HG03159 (cell line): Measurements from ENCODE around the gene SPDYE2.
A peak's percentile ranks its signal among the peaks of the same experiment; 100 is the strongest.
"Not testable (repeated sequence)": the region's sequence is repeated elsewhere in the genome, so short reads cannot be mapped to it uniquely, and the experiment has no call there.

ENCODE experiments used
- ATAC-seq: cut with Tn5 transposase; IDR thresholded peaks from one replicate; pipeline ENCODE4 v1.9.1; 2021; ENCODE audit warnings: mild to moderate bottlenecking, moderate library complexity; ENCODE audit not compliant: unreplicated experiment

Gene SPDYE2, protein sequence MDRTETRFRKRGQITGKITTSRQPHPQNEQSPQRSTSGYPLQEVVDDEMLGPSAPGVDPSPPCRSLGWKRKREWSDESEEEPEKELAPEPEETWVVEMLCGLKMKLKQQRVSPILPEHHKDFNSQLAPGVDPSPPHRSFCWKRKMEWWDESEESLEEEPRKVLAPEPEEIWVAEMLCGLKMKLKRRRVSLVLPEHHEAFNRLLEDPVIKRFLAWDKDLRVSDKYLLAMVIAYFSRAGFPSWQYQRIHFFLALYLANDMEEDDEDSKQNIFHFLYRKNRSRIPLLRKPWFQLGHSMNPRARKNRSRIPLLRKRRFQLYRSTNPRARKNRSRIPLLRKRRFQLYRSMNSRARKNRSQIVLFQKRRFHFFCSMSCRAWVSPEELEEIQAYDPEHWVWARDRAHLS

DNA sequence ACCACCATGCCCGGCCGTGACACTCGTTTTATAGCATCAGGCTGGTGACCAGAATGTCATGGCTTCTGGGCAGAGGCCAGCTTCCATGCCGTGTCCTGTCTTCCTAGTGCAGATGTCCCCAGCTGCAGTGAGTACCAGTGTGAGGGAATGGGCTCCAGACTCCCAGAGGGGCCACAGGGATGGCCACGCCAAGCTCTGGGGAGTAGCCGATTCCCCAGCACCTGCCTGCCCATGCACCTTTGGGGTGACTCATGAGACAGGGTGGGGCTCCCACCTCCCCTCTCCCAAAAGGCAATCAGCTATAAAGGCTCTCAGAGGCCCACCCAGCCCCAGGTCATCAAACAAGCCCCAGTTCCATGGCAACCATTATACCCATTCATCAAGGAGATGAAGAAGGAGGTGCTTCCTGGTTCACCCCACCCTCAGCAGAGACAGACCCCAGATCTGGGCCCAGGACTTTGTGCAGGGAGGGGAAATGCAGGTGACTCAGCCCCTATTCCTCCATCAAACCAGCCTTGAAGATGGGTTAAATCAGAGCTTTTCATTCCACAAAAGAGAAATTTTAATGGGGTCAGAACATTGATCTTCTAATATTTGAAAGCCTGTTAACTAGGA is at the start of gene SPDYE2:
Gene SPDYE2, plus strand, starts transcription at position 419 of the 615 bp plus-strand sequence. CDS start 2,030 bp downstream, outside the sequence.
- ATAC-seq, result not testable (repeated sequence)

DNA sequence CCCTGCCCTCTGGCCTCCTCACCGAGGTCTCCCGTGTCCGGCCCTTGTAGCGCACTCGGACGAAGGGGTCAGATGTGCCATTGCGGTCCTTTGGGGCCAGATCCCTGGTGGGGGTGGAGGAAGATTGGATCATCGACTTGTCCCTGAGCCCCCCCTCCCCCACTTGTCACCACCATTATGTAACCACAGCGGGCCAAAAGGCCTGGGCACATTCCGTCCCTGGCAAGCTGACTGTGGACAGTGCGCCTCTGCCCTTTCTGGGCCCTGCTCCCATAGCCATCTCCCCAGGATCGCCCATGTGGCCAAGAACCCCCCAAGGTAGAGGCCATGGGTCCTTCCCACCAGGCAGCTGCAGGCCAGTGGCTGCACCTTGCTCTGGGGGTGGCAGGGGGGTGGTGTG is 47.9 kb upstream of the SPDYE2 start:
- not testable (repeated sequence) for ATAC-seq

- ATAC-seq, result not testable (repeated sequence)
Measured at GRCh38 chr7:102505298-102506185, 45.5 kb upstream of the SPDYE2 start.

DNA sequence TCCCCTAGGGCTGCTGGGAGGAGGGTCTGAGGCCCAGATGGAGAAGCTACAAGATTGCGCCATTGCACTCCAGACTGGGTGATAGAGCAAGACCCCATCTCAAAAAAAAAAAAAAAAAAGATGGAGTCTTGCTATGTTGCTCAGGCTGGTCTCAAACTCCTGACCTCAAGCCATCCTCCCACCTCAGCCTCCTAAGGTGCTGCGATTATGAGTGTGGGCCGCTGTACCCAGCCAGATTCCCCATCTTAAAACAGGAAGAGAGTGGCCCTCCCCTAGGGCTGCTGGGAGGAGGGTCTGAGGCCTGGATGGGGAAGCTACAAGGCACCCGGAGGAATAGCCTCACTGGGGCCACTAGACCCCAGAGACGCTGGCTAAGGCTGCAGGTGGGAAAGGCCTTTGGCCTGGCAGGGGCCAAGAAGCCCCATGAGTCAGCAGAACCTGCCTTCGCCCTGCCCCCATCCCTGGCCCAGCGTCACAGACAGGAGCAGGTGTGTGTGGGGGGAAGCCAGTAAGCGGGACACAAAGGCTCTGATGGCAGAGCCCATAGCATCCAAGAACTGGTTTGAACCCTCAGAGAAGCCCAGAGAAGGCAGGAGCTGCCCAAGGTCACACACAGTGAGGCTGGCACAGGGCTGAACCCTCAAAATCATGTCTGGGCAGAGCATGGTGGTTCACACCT is 43.5 kb upstream of the SPDYE2 start:
- not testable (repeated sequence) for ATAC-seq

DNA sequence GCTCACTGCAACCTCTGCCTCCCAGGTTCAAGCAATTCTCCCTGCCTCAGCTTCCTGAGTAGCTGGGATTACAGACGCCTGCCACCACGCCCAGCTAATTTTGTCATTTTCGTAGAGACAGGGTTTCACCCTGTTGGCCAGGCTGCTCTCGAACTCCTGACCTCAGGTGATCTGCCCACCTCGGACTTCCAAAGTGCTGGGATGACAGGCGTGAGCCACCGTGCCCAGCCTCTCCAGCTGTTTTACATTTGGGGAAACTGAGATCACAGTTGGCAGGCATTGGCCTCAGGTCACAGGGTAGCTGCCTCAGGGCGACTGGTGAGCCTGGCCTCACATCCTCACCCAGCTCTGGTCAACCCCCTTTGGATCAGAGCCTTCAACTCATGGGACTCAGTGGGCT is 40.5 kb upstream of the SPDYE2 start:
- ATAC-seq, result not testable (repeated sequence)

DNA sequence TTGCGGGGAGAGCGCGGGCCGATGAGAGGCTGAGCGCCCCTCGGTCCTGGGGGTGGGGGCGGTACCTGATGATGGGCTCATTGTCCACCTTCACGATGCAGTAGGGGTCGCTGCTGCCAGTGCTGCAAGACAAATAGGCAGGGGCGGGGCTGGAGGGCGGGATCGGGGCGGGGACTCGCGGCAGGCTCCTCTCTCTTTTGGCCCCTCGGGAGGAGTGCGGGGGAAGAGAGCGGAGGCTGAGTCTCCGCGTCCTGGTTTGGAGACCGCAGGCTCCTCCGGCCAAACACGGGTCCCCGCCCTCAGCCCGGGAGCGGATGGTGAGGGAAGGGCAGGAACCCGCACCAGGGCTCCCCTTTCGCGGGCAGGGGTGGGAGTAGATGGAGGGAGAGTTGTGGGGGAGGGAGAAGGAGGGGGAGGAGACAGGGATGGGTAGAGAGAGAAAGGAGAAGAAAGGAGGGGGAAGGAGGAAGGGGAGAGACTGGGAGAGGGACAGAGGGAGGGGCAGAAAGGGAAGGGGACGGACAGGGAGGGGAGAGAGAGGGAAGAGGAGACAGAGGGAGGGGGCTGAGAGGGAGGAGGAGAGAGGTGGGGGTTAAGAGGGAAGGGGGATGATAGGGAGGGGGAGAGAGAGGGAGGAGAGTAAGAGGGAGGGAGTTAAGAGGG is 39.0 kb upstream of the SPDYE2 start:
- peak; percentile 50 for ATAC-seq

DNA sequence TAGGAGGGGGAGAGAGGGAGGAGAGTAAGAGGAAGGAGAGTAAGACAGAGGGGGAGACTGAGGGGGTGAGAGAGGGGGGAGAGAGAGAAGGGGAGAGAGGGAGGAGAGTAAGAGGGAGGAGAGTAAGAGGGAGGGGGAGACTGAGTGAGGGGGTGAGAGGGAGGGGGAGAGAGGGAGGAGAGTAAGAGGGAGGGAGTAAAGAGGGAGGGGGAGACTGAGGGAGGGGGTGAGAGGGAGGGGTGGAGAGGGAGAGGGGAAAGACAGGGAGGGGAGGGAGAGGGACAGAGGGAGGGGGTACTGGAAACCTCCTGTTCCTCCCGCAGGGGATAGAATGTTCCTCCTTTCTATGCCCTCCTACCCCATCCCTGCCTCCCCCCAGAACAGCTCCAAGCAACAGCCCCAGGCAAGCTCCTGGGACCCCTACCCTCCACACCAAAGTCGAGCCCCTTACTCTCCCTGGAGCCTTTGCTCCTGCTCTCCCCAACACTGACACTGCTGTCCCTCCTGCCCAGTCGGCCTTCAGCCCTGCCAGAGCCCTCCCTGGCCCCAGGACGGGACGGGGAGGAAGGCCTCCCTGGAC is 38.3 kb upstream of the SPDYE2 start:
- not testable (repeated sequence) for ATAC-seq

DNA sequence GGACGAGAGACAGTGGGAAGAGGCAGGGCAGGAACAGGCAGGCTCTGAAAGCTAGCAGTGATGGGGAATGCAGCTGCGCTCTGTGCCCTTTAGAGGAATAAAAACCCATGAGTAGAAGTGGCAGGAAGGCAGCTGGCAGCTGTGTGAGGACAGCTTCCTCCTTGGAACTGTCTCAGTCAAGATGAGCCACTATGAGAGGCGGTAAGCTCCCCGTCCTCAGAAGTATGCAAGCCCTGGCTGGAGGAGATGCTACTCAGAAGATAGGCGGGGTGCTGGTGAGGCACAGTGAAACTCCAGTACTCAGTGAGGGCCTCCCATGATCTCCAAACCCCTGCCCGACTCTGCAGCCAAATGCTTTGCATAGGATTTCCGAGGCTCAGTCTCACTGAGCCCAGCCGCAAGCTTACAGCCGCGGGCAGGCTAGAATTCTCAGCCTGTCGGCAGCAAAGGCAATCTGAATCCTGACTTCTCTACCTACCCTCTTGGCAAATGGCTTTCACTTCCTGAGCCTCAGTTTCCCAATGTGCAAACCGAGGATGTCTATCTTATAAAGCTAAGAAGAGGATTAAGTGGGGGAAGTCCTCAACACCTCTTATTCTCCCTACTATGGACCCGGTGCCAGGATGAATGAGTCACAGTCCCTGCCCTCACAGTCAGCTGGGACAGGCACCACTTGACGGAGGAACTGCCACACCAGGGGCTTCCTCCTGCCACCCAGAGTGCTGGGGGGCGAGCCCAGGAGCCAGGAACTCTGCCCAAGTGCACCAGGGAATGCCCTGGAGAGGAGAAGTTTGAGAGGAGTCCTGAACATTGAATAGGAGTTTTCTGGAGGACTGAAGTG is 35.9 kb upstream of the SPDYE2 start:
- peak; percentile 62 for ATAC-seq

DNA sequence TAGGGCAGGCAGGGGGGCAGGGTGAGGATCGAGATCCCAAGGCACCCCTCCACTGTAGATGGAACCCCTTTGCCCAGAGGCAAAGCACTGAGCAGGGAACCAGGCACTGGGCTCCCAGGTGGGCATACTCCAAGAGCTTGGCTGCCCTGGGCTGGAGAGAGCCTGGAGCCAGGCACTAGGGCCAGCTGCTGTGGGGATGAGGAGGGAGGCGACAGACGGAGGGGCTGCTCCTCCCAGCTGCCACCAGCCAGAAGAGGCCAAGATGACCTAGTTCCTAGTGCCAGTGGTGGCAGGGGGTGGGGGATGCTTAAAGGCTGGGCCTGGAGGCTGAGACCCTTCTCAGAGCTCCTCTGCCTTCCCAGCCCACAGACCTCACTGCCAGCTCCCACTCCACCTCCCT is 35.1 kb upstream of the SPDYE2 start:
- ATAC-seq, result not testable (repeated sequence)

GRCh38 chr7:102516951-102517350 is 34.1 kb upstream of the SPDYE2 start:
- not testable (repeated sequence) for ATAC-seq

DNA sequence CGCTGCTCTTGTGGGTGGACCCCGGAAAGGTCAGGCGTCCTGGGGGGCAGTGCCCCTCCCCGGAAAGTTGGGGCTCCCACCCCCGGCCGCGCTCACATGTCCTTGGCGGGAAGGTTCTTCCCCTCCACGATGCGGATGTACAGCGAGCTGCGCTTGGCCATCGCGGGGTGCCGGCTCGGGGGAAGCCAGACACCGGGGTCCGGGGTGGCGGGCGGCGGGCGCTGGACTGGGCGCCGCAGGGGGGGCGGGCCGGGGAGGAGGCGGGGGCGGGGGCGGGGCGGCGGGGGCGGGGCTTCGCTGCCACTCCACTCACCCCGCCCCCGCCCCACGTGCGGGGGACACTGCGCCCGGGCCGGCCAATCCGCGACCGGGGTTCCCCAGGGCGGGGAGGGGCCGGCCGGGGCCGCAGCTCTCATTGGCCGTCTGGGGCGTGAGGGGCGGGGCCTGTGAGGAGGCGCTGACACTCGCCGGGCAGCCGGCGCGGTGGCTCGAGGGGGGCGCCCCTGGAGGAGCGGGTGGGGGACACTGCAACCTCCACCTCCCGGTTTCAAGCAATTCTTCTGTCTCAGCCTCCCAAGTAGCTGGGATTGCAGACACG is 33.4 kb upstream of the SPDYE2 start, which contains the start of gene RASA4B:
Gene RASA4B, minus strand, starts transcription at position 228 of the 598 bp plus-strand sequence. Its CDS starts 67 bp downstream, at position 161.
- ATAC-seq, result peak; percentile 67

- not testable (repeated sequence) for ATAC-seq
Measured at GRCh38 chr7:102520797-102521196, 30.2 kb upstream of the SPDYE2 start.

DNA sequence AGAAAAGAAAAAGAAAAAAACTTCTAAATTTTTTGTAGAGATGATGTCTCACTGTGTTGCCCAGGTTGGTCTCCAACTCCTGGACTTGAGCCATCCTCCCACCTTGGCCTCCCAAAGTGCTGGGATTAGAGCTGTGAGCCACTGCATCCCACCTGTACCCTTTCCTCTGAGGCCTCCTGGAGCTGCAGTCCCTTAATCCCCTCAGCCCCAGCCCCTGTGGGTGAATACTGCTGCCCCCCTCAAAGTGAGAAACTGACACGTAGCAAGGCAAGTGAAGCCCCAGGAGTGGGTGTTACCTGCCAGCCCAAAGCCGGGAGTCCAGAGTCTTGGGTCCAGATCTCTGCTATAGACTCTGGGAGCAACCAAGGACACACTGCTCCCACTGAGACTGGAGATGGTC is 26.2 kb upstream of the SPDYE2 start:
- ATAC-seq, result not testable (repeated sequence)

DNA sequence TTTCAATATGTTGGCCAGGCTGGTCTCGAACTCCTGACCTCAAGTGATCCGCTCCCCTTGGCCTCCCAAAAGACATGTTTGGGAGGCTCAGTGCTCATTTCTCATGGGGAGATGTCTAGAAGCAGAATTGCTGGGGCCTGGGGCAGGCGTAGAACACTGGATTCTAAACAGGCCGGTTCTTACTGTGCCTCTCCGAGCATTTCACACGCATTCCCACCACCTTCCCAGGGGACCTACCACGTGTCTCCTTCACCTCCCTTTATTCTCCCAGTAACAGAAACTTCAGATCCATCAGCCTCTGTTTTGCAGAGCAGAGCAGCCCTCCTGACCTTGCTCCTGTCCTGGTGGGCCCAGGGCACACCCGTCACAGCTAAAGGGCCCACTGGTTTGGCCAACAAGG is 23.8 kb upstream of the SPDYE2 start:
- not testable (repeated sequence) for ATAC-seq

GRCh38 chr7:102527822-102528793 is 22.9 kb upstream of the SPDYE2 start:
- not testable (repeated sequence) for ATAC-seq

- ATAC-seq, result not testable (repeated sequence)
Measured at GRCh38 chr7:102531583-102531982, 19.4 kb upstream of the SPDYE2 start.

- not testable (repeated sequence) for ATAC-seq
Measured at GRCh38 chr7:102532127-102532526, 18.9 kb upstream of the SPDYE2 start.
